Liver (tissue), 9 donors: Measurements from ENCODE around the gene EXTL1. TPM values are rescaled to one million over a fixed set of nuclear protein-coding genes. Genes with fewer than 3 reads are reported as not detected.

ENCODE experiments used
- DNase-seq: peaks from one replicate; pipeline ENCODE4 v3.0.0-alpha.2; 2017; ENCODE audit warnings: low spot score
- H3K27ac ChIP-seq, 2 donors: one replicate each; pipeline ENCODE4 v1.7.0; 2013; ENCODE audit warnings: inconsistent platforms in 2 of 2, low read length in 2 of 2, control low read depth in 1 of 2, low read depth in 1 of 2, mild to moderate bottlenecking in 1 of 2
- H3K27me3 ChIP-seq, 4 donors: one replicate each; pipeline versions ENCODE4 v1.6.1 to v1.7.0; 2013; ENCODE audit warnings: low read length in 3 of 4, inconsistent platforms in 1 of 4, mild to moderate bottlenecking in 1 of 4, moderate library complexity in 1 of 4; ENCODE audit not compliant: control insufficient read depth in 4 of 4, insufficient read depth in 4 of 4
- H3K36me3 ChIP-seq, 4 donors: one replicate each; pipeline versions ENCODE4 v1.6.1 to v1.7.0; 2013; ENCODE audit warnings: low read length in 3 of 4, mild to moderate bottlenecking in 3 of 4, low read depth in 1 of 4, moderate library complexity in 1 of 4; ENCODE audit not compliant: control insufficient read depth in 4 of 4, insufficient read depth in 3 of 4
- H3K4me1 ChIP-seq, 4 donors: one replicate each; pipeline versions ENCODE4 v1.6.1 to v1.7.0; 2013; ENCODE audit warnings: low read length in 3 of 4, mild to moderate bottlenecking in 3 of 4, moderate library complexity in 1 of 4; ENCODE audit not compliant: control insufficient read depth in 4 of 4, insufficient read depth in 4 of 4
- H3K4me3 ChIP-seq, 3 donors: one replicate each; pipeline versions ENCODE4 v1.6.1 to v1.7.0; 2013; ENCODE audit warnings: low read length in 3 of 3, control low read depth in 1 of 3, low read depth in 1 of 3, mild to moderate bottlenecking in 1 of 3
- H3K9ac ChIP-seq, 2 donors: one replicate each; pipeline ENCODE4 v1.7.0; 2013; ENCODE audit warnings: low read length in 2 of 2, mild to moderate bottlenecking in 2 of 2, moderate library complexity in 2 of 2, control low read depth in 1 of 2, low read depth in 1 of 2
- H3K9me3 ChIP-seq, 4 donors: one replicate each; pipeline versions ENCODE4 v1.6.1 to v1.7.0; 2013; ENCODE audit warnings: low read length in 3 of 4; ENCODE audit not compliant: control insufficient read depth in 4 of 4
- ATF3 ChIP-seq: IDR thresholded peaks from 2 replicates; pipeline ENCODE4 v1.6.1; 2016; ENCODE audit warnings: antibody characterized with exemption
- CTCF ChIP-seq: fragments of 150-350 bp; IDR thresholded peaks from 2 replicates; pipeline ENCODE4 v1.5.1; 2017; ENCODE audit warnings: improper control_type of control experiment, low read depth, low read length; ENCODE audit not compliant: missing input control
- EGR1 ChIP-seq, 2 donors: IDR thresholded peaks; 2 replicates each; pipeline ENCODE4 v1.6.1; 2016 to 2018; ENCODE audit warnings: antibody characterized with exemption in 2 of 2, low read depth in 2 of 2
- FOXA1 ChIP-seq: IDR thresholded peaks from 2 replicates; pipeline ENCODE4 v1.6.1; 2016; ENCODE audit warnings: antibody characterized with exemption
- FOXA2 ChIP-seq: IDR thresholded peaks from 2 replicates; pipeline ENCODE4 v1.6.1; 2016; ENCODE audit warnings: antibody characterized with exemption
- GABPA ChIP-seq, 2 donors: IDR thresholded peaks in 1 of 2; conservative IDR thresholded peaks in 1 of 2; 2 replicates each; pipeline ENCODE4 v1.6.1; 2016; ENCODE audit warnings: antibody characterized with exemption in 2 of 2, mild to moderate bottlenecking in 1 of 2, moderate library complexity in 1 of 2
- HNF4A ChIP-seq, 2 donors: conservative IDR thresholded peaks; 2 replicates each; pipeline ENCODE4 v1.6.1; 2016; ENCODE audit warnings: antibody characterized with exemption in 2 of 2, mild to moderate bottlenecking in 2 of 2
- HNF4G ChIP-seq: IDR thresholded peaks from 2 replicates; pipeline ENCODE4 v1.6.1; 2016; ENCODE audit warnings: antibody characterized with exemption
- JUND ChIP-seq, 2 donors: IDR thresholded peaks; 2 replicates each; pipeline ENCODE4 v1.6.1; 2016; ENCODE audit warnings: antibody characterized with exemption in 2 of 2
- MAX ChIP-seq: IDR thresholded peaks from 2 replicates; pipeline ENCODE4 v1.6.1; 2016; ENCODE audit warnings: antibody characterized with exemption
- NR2F2 ChIP-seq: IDR thresholded peaks from 2 replicates; pipeline ENCODE4 v1.6.1; 2016; ENCODE audit warnings: antibody characterized with exemption
- RAD21 ChIP-seq, 2 donors: IDR thresholded peaks; 2 replicates each; pipeline ENCODE4 v1.6.1; 2016; ENCODE audit warnings: antibody characterized with exemption in 2 of 2, mild to moderate bottlenecking in 2 of 2
- REST ChIP-seq: IDR thresholded peaks from 2 replicates; pipeline ENCODE4 v1.6.1; 2016; ENCODE audit warnings: antibody characterized with exemption, mild to moderate bottlenecking
- RXRA ChIP-seq, 2 donors: IDR thresholded peaks; 2 replicates each; pipeline ENCODE4 v1.6.1; 2017 to 2018; ENCODE audit warnings: antibody characterized with exemption in 2 of 2, mild to moderate bottlenecking in 1 of 2
- SP1 ChIP-seq: IDR thresholded peaks from 2 replicates; pipeline ENCODE4 v1.6.1; 2018; ENCODE audit warnings: antibody characterized with exemption, mild to moderate bottlenecking
- TAF1 ChIP-seq: conservative IDR thresholded peaks from 2 replicates; pipeline ENCODE4 v1.6.1; 2016; ENCODE audit warnings: antibody characterized with exemption, mild to moderate bottlenecking
- YY1 ChIP-seq: IDR thresholded peaks from 2 replicates; pipeline ENCODE4 v1.6.1; 2016; ENCODE audit warnings: antibody characterized with exemption, mild to moderate bottlenecking
- ZBTB33 ChIP-seq: IDR thresholded peaks from 2 replicates; pipeline ENCODE4 v1.6.1; 2016; ENCODE audit warnings: antibody characterized with exemption
- WGBS: extraction: QIAGEN DNeasy Blood & Tissue Kit; methylation state at CpG from one replicate; pipeline ENCODE4 v1.1.7; 2013; 5-methylcytosine and 5-hydroxymethylcytosine counted together
- polyA plus RNA-seq, 2 donors: library from polyadenylated mRNA; stranded (reverse) in 1 of 2; unstranded in 1 of 2; fragments of 200-250 nt in 1 of 2; fragments of >200 nt in 1 of 2; fragmentation: Nextera tagmentation in 1 of 2; extraction: Ambion mirVana in 1 of 2; gene quantifications; one replicate each; pipeline versions ENCODE4 v1.2.1 to v1.2.3, GENCODE V29; 2013 to 2015
- total RNA-seq, 2 donors: library from RNA; depleted of rRNA; stranded (reverse); fragments of >200 nt; gene quantifications; one replicate each; pipeline ENCODE4 v1.2.3, GENCODE V29; 2014
- donor health status: healthy.
- donor health status: healthy.
- donor health status: healthy.
- donor health status: healthy.
- donor health status: healthy.

Gene EXTL1
- total and polyA plus RNA-seq, 4 donors, result under 0.01 TPM; not detected in 3

- no peaks in the 10 kb centered on the region for H3K9me3 ChIP-seq
- H3K36me3 ChIP-seq, result no peaks in the 10 kb centered on the region
- H3K4me3 ChIP-seq, result no peak overlapping the region
- WGBS, result 77% methylated on average over 4 of the region's 4 CpGs
- no peaks in the 10 kb centered on the region for H3K27me3 ChIP-seq
- H3K27ac ChIP-seq, result no peak overlapping the region
- no peak for DNase-seq
- H3K4me1 ChIP-seq, result no peaks in the 10 kb centered on the region
- TF ChIP-seq RXRA (IDR thresholded peaks at IDR 0.05) (no peak), ZBTB33 (no peak), RAD21 (IDR thresholded peaks at IDR 0.05) (no peak), SP1 (no peak), TAF1 (no peak), REST (no peak), HNF4G (no peak), NR2F2 (no peak), JUND (IDR thresholded peaks at IDR 0.05) (no peak), FOXA1 (no peak), GABPA (IDR thresholded peaks at IDR 0.05 in 1 of 2, conservative IDR thresholded peaks at IDR 0.05 in 1 of 2) (no peak), EGR1 (IDR thresholded peaks at IDR 0.05; ENCODE audit: low read depth in 2 of 2) (no peak), YY1 (no peak), CTCF (no peak), ATF3 (no peak), HNF4A (conservative IDR thresholded peaks at IDR 0.05) (no peak), FOXA2 (no peak), MAX (no peak)
- no peak overlapping the region for H3K9ac ChIP-seq
Observed at GRCh38 chr1:26005434-26006105, 16.0 kb upstream of the EXTL1 start.
